Thoracic aorta (tissue), 2 donors: ENCODE results near the gene MRC1. TPM values are rescaled to one million over a fixed set of nuclear protein-coding genes. Genes with fewer than 3 reads are reported as not detected.

Source experiments
- ATAC-seq: fragments of 150-250 bp; one replicate; pipeline ENCODE4 v1.8.0; 2017; ENCODE audit warnings: low read depth; ENCODE audit not compliant: insufficient number of reproducible peaks, low FRiP score
- DNase-seq: peaks from one replicate; pipeline ENCODE4 v3.0.0-alpha.2; 2020; ENCODE audit warnings: low spot score
- H3K27ac ChIP-seq, 2 donors: fragments of 200-600 bp; sonication (generic); 1 replicate in 1 of 2; 2 replicates in 1 of 2; pipeline ENCODE4 v1.5.1; 2016; ENCODE audit warnings: mild to moderate bottlenecking in 2 of 2, moderate library complexity in 2 of 2
- H3K27me3 ChIP-seq: fragments of 200-600 bp; sonication (generic); replicated peaks from 2 replicates; pipeline ENCODE4 v1.6.0; 2016; ENCODE audit warnings: mild to moderate bottlenecking; ENCODE audit not compliant: insufficient read depth
- H3K36me3 ChIP-seq: fragments of 200-600 bp; sonication (generic); one replicate; pipeline ENCODE4 v1.5.1; 2016
- H3K4me1 ChIP-seq, 2 donors: fragments of 200-600 bp; sonication (generic); 1 replicate in 1 of 2; 2 replicates in 1 of 2; pipeline versions ENCODE4 v1.5.1 to v1.6.0; 2016; ENCODE audit warnings: low read depth in 2 of 2, mild to moderate bottlenecking in 1 of 2; ENCODE audit not compliant: control insufficient read depth in 1 of 2
- H3K4me3 ChIP-seq: fragments of 200-600 bp; sonication (generic); 2 replicates; pipeline ENCODE4 v1.5.1; 2016; ENCODE audit warnings: mild to moderate bottlenecking
- H3K9me3 ChIP-seq: fragments of 200-600 bp; sonication (generic); 2 replicates; pipeline ENCODE4 v1.5.1; 2016
- CTCF ChIP-seq: fragments of 200-600 bp; sonication (generic); IDR thresholded peaks from one replicate; pipeline ENCODE4 v1.5.1; 2019; ENCODE audit warnings: antibody characterized with exemption
- total RNA-seq, 2 donors: library from RNA; depleted of rRNA; stranded (reverse); fragments of >200 nt; gene quantifications; one replicate each; pipeline versions ENCODE4 v1.1.0 to v1.2.3, GENCODE V29; 2016

Gene MRC1
- total RNA-seq, 2 donors from 2014 or later = 62.6 to 73.4 TPM

- ATAC-seq (no peak), DNase-seq (no peak)
- H3K4me3 ChIP-seq = no peak overlapping the region
- H3K27me3 ChIP-seq = no peaks in the 10 kb centered on the region
- H3K9me3 ChIP-seq = no peaks in the 10 kb centered on the region
- no peak overlapping the region for H3K27ac ChIP-seq
- H3K36me3 ChIP-seq = no peaks in the 10 kb centered on the region
- no peak for TF ChIP-seq CTCF
- no peaks in the 10 kb centered on the region for H3K4me1 ChIP-seq
Measured at GRCh38 chr10:17905491-17905890, 96.3 kb downstream of the MRC1 start.

GRCh38 chr10:17906002-17906401 lies 96.9 kb downstream of the MRC1 start:
- H3K36me3 ChIP-seq = no peaks in the 10 kb centered on the region
- H3K4me3 ChIP-seq = no peak overlapping the region
- no peaks in the 10 kb centered on the region for H3K9me3 ChIP-seq
- ATAC-seq (no peak), DNase-seq (no peak)
- TF ChIP-seq CTCF = no peak
- no peak overlapping the region for H3K27ac ChIP-seq
- H3K27me3 ChIP-seq = no peaks in the 10 kb centered on the region
- H3K4me1 ChIP-seq = no peaks in the 10 kb centered on the region

GRCh38 chr10:17907641-17908040 lies 98.5 kb downstream of the MRC1 start:
- ATAC-seq (no peak), DNase-seq (no peak)
- H3K27ac ChIP-seq = no peak overlapping the region
- no peaks in the 10 kb centered on the region for H3K9me3 ChIP-seq
- no peak for TF ChIP-seq CTCF
- no peak overlapping the region for H3K4me3 ChIP-seq
- no peaks in the 10 kb centered on the region for H3K4me1 ChIP-seq
- no peaks in the 10 kb centered on the region for H3K27me3 ChIP-seq
- no peaks in the 10 kb centered on the region for H3K36me3 ChIP-seq

GRCh38 chr10:17910125-17910789 lies 101.1 kb downstream of the MRC1 start:
- H3K4me1 ChIP-seq = peaks cover 0 to 6% of the 10 kb centered on the region in 2 donors
- H3K36me3 ChIP-seq = no peaks in the 10 kb centered on the region
- H3K27ac ChIP-seq = no peak overlapping the region
- DNase-seq (no peak), ATAC-seq (no peak)
- no peak overlapping the region for H3K4me3 ChIP-seq
- peak; percentile 63 for TF ChIP-seq CTCF
- H3K27me3 ChIP-seq = no peaks in the 10 kb centered on the region
- H3K9me3 ChIP-seq = no peaks in the 10 kb centered on the region

- no peak for TF ChIP-seq CTCF
- H3K27me3 ChIP-seq = no peaks in the 10 kb centered on the region
- no peaks in the 10 kb centered on the region for H3K9me3 ChIP-seq
- DNase-seq = no peak
- H3K27ac ChIP-seq = no peak overlapping the region
- H3K36me3 ChIP-seq = no peaks in the 10 kb centered on the region
- ATAC-seq = no peak
- H3K4me1 ChIP-seq = peaks cover 0 to 6% of the 10 kb centered on the region in 2 donors
- H3K4me3 ChIP-seq = no peak overlapping the region
Measured at GRCh38 chr10:17912754-17913153, 103.6 kb downstream of the MRC1 start.
